Neural progenitor cell (in vitro differentiated cells): ENCODE results near the gene KIAA0825.

Source experiments
- CTCF ChIP-seq: fragments of 200-600 bp; sonication (generic); IDR thresholded peaks from 2 replicates; pipeline ENCODE4 v1.5.1; 2017; ENCODE audit warnings: antibody characterized with exemption, mild to moderate bottlenecking
- EZH2 ChIP-seq: fragments of 200-600 bp; sonication (generic); IDR thresholded peaks from 2 replicates; pipeline ENCODE4 v1.6.1; 2017; ENCODE audit warnings: antibody characterized with exemption, mild to moderate bottlenecking, moderate library complexity
- EZH2phosphoT487 ChIP-seq: fragments of 200-600 bp; sonication (generic); IDR thresholded peaks from 2 replicates; pipeline ENCODE4 v1.6.1; 2017; ENCODE audit warnings: antibody characterized with exemption

GRCh38 chr5:94154672-94155071 is 463.7 kb downstream of the KIAA0825 start:
- TF ChIP-seq EZH2: no peak
- TF ChIP-seq CTCF: no peak
- no peak for TF ChIP-seq EZH2phosphoT487
